ENCODE measurements around the gene TRIO.
"Not testable (repeated sequence)": the region's sequence is repeated elsewhere in the genome, so short reads cannot be mapped to it uniquely, and the experiment has no call there.

Gene TRIO

GRCh38 chr5:14388741-14389140 is 245.6 kb downstream of the TRIO start:
- no peak for DNase-seq
- peaks cover 86% of the 10 kb centered on the region for H3K36me3 ChIP-seq (replicated peaks)

GRCh38 chr5:14392552-14392951 is 249.4 kb downstream of the TRIO start:
- not testable (repeated sequence) for H3K27ac ChIP-seq
- in situ Hi-C loops (cut with HindIII; ENCODE audit: low pct_ligation_motif_present, low sequenced_read_pairs), result loop anchor here (25.0 kb wide), 1 partner anchor 245 kb away; no protein-coding TSS in a partner anchor

More at GRCh38 chr5:14388741-14389140, 245.6 kb downstream of the TRIO start:
- in situ Hi-C loops (cut with HindIII; ENCODE audit: low pct_ligation_motif_present, low sequenced_read_pairs), result loop anchor here (25.0 kb wide), 1 partner anchor 249 kb away; no protein-coding TSS in a partner anchor
- no peak for TF ChIP-seq CTCF (IDR thresholded peaks at IDR 0.05; ENCODE audit: low read depth, low read length, missing control alignments)
- Histone ChIP-seq H3K27me3 (replicated peaks) (no peaks in the 10 kb centered on the region), H3K27ac (no peak overlapping the region), H3K4me3 (ENCODE audit: low read depth, low read length) (no peak overlapping the region)

GRCh38 chr5:14394365-14394764 is 251.2 kb downstream of the TRIO start:
- no peak for TF ChIP-seq CTCF (IDR thresholded peaks at IDR 0.05; ENCODE audit: low read depth, low read length, missing control alignments)
- Histone ChIP-seq H3K27me3 (replicated peaks) (no peaks in the 10 kb centered on the region), H3K36me3 (replicated peaks) (peaks cover 86% of the 10 kb centered on the region), H3K4me3 (ENCODE audit: low read depth, low read length) (no peak overlapping the region), H3K27ac (no peak overlapping the region)
- in situ Hi-C loops (cut with HindIII; ENCODE audit: low pct_ligation_motif_present, low sequenced_read_pairs), result loop anchor here (25.0 kb wide), 1 partner anchor 243 kb away; no protein-coding TSS in a partner anchor
- DNase-seq, result no peak

More at GRCh38 chr5:14392552-14392951, 249.4 kb downstream of the TRIO start:
- peaks cover 94% of the 10 kb centered on the region for H3K36me3 ChIP-seq (replicated peaks)
- not testable (repeated sequence) for DNase-seq; H3K27me3 ChIP-seq (replicated peaks); H3K4me3 ChIP-seq (ENCODE audit: low read depth, low read length)

GRCh38 chr5:14395411-14395810 is 252.3 kb downstream of the TRIO start:
- no peak overlapping the region for H3K27ac ChIP-seq
- TF ChIP-seq CTCF (IDR thresholded peaks at IDR 0.05; ENCODE audit: low read depth, low read length, missing control alignments), result no peak
- peaks cover 76% of the 10 kb centered on the region for H3K36me3 ChIP-seq (replicated peaks)
- H3K4me3 ChIP-seq (ENCODE audit: low read depth, low read length), result no peak overlapping the region
- no peaks in the 10 kb centered on the region for H3K27me3 ChIP-seq (replicated peaks)
- no peak for DNase-seq
- in situ Hi-C loops (cut with HindIII; ENCODE audit: low pct_ligation_motif_present, low sequenced_read_pairs), result loop anchor here (25.0 kb wide), 1 partner anchor 242 kb away; no protein-coding TSS in a partner anchor

GRCh38 chr5:14396066-14396465 is 252.9 kb downstream of the TRIO start:
- Histone ChIP-seq H3K27ac (no peak overlapping the region), H3K4me3 (ENCODE audit: low read depth, low read length) (no peak overlapping the region), H3K27me3 (replicated peaks) (no peaks in the 10 kb centered on the region), H3K36me3 (replicated peaks) (peaks cover 76% of the 10 kb centered on the region)
- TF ChIP-seq CTCF (IDR thresholded peaks at IDR 0.05; ENCODE audit: low read depth, low read length, missing control alignments), result no peak
- no peak for DNase-seq
- in situ Hi-C loops (cut with HindIII; ENCODE audit: low pct_ligation_motif_present, low sequenced_read_pairs), result loop anchor here (25.0 kb wide), 1 partner anchor 241 kb away; no protein-coding TSS in a partner anchor

- H3K27me3 ChIP-seq (replicated peaks), result no peaks in the 10 kb centered on the region
- in situ Hi-C loops (cut with HindIII; ENCODE audit: low pct_ligation_motif_present, low sequenced_read_pairs), result loop anchor here (25.0 kb wide), 1 partner anchor 241 kb away; no protein-coding TSS in a partner anchor
- H3K27ac ChIP-seq, result peak overlapping the region; percentile 32
- H3K4me3 ChIP-seq (ENCODE audit: low read depth, low read length), result no peak overlapping the region
- no peak for TF ChIP-seq CTCF (IDR thresholded peaks at IDR 0.05; ENCODE audit: low read depth, low read length, missing control alignments)
- DNase-seq, result no peak
- peaks cover 75% of the 10 kb centered on the region for H3K36me3 ChIP-seq (replicated peaks)
Observed at GRCh38 chr5:14396737-14397136, 253.6 kb downstream of the TRIO start.
